ENCODE data around the gene GYS1.
"Not testable (repeated sequence)": the region's sequence is repeated elsewhere in the genome, so short reads cannot be mapped to it uniquely, and the experiment has no call there.

Gene GYS1

DNA sequence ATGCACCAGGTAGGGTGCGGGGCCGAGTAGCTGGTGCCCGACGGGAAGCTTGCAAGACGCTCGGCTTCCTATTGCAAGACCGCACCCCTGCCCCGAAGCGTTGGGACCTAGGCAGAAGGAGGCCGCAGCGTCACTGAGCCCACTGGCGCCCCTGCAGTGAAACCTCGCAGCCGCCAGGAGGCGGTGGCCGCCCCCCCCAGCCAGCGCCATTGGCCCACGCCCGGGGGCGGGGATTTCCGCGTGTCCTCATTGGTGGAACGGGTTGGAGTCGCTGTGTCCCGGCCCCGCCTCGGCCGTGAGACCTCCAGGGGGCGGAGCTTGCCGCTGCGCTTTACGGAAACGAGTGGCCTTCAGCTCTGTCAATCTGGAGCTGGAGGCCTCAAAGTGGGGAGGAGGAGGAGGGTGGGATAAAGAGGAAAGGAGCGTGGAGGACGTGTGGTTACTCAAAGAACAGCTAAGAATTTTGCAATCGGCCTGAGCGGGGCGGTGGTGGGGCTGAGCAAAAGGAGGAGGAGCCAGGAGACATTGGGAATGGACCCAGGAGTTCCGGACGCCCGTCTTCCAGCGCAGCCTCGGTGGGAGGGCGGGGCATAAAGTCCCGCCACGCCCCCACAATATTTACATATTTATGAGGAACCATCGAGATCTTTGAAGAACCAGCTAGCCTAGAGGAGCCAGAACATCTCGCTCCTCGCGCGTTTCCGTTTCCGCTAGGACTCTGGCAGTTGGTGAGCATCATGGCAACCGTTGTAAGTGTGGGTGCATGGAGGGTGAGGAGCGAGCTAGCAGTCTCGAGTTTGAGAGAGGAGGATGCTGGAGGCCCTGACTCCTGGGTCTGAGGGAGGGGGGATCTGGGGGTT is at the start of gene GYS1, which contains the start of gene RUVBL2:
Gene GYS1, minus strand, starts transcription at position 135 of the 860 bp plus-strand sequence. CDS start 197 bp downstream, outside the sequence.
Gene RUVBL2, plus strand, starts transcription at position 713 of the 860 bp plus-strand sequence. Its CDS starts 25 bp downstream, at position 738.
- peak; percentile 99 for DNase-seq (ENCODE audit: low read depth, low spot score)

DNA sequence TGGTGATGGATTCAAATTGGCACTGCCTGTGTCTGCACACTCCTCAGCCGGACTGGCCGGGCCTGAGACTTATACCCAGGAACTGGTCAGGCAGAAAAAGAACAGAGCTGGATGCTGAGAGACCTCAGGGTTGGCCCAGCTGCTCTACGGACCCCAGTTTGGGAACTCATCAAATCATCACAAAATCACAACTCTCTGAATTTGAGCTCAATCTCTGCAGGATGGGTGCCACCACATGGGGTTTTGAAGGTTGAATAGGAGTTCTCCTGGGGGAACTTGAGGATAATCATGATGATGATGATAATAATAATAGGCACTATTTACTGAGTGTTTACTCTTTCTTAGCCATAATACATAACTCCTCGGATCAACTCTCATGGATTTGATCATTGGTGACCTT is 49.6 kb upstream of the GYS1 start:
- DNase-seq (ENCODE audit: low read depth, low spot score) = not testable (repeated sequence)

DNA sequence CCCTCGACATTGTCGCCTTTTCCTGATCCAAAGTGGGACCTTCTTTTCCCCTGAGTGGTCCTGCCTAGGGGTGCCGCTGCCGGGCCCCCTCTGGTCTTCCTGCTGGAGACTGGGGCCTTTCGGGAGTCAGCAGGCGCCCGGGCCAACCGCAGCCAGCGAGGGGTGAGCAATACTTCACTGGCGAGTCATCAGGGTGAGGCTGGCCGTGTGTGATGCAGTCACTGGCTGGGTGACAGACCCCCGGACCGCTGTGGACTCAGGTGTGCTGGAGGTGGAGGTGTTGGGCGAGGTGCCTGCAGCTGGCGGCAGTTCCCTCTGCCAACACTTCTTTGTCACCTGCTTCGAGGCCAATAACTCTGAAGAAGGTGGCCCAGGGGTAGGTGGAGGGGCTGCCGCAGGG is 49.1 kb upstream of the GYS1 start:
- no peak for DNase-seq (ENCODE audit: low read depth, low spot score)

GRCh38 chr19:49039736-49040135 is 46.6 kb upstream of the GYS1 start:
- DNase-seq (ENCODE audit: low read depth, low spot score) = not testable (repeated sequence)

DNA sequence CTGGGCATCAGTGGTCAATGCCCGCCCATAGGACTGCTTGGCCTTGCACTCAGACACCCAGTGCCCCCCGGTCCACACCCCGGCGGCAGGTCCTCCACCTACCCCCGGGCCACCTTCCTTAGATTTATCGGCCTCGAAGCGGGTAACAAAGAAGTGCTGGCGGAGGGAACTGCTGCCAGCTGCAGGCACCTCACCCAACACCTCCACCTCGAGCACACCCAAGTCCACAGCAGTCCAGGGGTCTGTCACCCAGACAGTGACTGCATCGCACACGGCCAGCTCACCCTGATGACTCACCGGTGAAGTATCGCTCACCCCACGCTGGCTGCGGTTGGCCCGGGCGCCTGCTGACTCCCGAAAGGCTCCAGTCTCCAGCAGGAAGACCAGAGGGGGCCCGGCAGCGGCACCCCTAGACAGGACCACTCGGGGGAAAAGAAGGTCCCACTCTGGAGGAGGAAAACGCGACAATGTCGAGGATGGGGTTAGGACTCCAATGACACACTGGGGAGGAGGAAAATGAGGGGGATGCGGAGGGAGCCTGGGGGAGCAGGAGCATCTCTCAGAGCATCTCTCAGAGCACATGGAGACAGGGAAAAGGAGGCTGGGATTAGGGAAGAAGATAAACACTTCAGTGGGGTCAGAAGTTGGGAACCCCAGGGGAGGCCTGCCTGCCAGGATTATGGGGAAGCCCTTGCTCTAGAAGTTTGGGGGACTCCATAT is 45.6 kb upstream of the GYS1 start:
- not testable (repeated sequence) for DNase-seq (ENCODE audit: low read depth, low spot score)

- DNase-seq (ENCODE audit: low read depth, low spot score) = not testable (repeated sequence)
These were observed 45.0 kb upstream of the GYS1 start for GRCh38 chr19:49038111-49038510.

DNA sequence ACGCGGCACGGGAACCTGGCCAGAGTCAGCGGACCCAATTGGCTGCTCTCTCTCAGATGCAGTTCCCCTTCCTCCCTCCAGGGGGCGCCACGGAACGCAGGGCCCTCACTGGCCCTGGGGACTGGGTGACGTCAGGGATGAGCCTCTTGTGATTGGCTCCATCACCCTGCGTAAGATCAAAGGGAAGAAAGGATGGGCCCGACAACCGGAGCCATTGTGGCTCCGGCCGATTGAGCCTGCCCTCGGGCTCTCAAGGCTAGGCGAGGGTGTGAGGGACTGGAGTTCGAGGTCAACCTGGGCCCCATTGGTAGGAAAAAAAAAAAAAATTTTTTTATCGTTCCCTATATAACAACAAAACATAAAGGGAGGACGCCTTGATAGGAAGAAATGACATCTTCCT is 43.7 kb upstream of the GYS1 start, which contains the start of gene CGB1:
Gene CGB1, minus strand, starts transcription at position 81 of the 400 bp plus-strand sequence. CDS start 184 bp downstream, outside the sequence.
- DNase-seq (ENCODE audit: low read depth, low spot score) = not testable (repeated sequence)

- peak; percentile 8 for DNase-seq (ENCODE audit: low read depth, low spot score)
These were observed 38.7 kb upstream of the GYS1 start, which contains the start of gene CGB2 for GRCh38 chr19:49031642-49032301. Gene CGB2, plus strand, starts transcription at chr19:49031890. Its CDS starts 206 bp downstream, at chr19:49032096.

DNA sequence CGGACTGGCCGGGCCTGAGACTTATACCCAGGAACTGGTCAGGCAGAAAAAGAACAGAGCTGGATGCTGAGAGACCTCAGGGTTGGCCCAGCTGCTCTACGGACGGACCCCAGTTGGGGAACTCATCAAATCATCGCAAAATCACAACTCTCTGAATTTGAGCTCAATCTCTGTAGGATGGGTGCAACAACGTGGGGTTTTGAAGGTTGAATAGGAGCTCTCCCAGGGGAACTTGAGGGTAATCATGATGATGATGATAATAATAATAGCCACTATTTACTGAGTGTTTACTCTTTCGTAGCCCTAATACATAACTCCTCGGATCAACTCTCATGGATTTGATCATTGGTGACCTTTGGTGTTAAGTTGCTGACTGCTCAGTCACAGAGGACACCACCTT is 37.2 kb upstream of the GYS1 start:
- not testable (repeated sequence) for DNase-seq (ENCODE audit: low read depth, low spot score)

- DNase-seq (ENCODE audit: low read depth, low spot score) = not testable (repeated sequence)
These were observed 36.6 kb upstream of the GYS1 start for GRCh38 chr19:49029749-49030148.

DNA sequence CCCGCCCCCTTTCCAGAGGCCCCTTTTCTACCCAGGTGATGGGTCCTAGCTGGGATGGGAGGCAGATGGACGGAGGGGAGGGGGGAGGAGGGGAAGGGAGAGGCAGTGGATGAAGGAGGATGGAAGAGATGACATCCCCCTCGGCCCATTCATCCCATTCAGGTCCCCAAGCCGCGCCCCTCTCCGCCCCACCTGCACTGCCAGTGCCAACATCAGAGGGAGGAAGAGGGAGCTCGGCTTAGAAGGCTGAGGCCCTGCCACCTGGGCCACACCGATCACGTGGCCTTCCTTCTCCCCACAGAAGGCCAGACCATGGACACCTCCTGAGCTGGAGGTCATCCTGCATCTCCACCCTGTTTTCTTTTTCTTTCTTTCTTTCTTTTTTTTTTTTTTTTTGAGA is 35.6 kb upstream of the GYS1 start:
- DNase-seq (ENCODE audit: low read depth, low spot score) = not testable (repeated sequence)

GRCh38 chr19:49025599-49025998 is 32.5 kb upstream of the GYS1 start:
- not testable (repeated sequence) for DNase-seq (ENCODE audit: low read depth, low spot score)

- not testable (repeated sequence) for DNase-seq (ENCODE audit: low read depth, low spot score)
These were observed 32.0 kb upstream of the GYS1 start for GRCh38 chr19:49025088-49025487.

DNA sequence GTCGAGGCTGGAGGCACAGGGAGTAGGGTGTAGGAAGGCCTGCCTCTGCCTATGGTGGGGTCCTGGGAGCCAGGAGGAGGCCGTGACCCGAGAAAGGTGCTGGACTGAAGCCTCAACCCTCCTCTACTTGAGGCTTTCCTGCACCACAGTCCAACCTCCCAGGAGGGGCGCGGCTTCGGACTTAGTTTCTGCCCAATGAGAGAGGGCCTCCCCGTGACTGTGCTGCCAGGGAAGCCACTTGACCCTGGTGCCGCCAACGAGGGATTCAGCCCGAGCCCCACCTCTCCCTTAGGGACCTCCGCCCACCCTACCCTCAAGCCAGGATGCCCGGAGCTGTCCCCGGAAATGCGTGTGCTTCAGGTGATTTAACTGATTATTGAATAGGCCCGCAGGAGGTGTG is 31.1 kb upstream of the GYS1 start, which contains the start of gene CGB3:
Gene CGB3, minus strand, starts transcription at position 101 of the 400 bp plus-strand sequence. CDS start 362 bp downstream, outside the sequence.
- DNase-seq (ENCODE audit: low read depth, low spot score) = not testable (repeated sequence)

- DNase-seq (ENCODE audit: low read depth, low spot score) = no peak
These were observed 29.0 kb upstream of the GYS1 start for GRCh38 chr19:49022116-49022515.

DNA sequence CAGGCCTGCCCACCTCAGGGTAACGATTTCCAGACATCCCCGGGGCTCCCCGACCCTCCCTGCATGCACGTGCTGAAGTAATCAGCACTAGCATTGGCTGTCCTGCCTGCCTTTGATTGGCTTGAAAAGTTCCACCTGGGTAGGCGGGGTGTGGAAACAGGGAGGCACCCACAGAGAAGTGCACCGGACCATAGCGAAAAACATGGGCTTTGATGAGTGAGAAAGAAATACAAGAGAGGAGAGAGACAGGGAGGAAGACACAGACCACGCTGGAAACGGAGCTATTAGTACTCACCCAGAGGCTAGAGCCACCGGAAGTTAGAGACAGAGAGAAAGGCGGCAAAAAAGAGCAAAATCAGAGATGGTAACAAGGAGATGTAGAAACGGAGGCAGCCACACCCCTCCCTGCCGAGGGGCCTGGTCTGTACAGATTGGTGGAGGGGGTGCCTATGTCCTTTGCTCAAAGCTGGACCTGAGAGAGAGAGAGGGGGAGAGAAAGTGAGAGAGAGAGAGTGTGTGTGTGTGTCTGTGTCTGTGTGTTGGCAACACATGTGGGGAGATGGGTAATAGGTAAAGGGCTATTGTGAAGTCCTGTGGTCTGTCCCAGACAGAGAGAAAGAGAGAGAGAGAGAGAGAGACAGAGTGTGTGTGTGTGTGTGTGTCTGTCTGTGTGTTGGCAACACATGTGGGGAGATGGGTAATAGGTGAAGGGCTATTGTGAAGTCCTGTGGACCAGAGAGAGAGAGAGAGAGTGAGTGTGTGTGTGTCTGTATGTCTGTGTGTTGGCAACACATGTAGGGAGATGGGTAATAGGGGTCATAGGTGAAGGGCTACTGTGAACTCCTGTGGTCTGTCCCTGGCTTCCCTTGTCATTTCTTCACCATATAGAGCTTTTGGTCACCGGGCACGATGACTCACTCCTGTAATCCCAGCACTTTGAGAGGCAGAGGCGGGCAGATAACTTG is 28.1 kb upstream of the GYS1 start:
- DNase-seq (ENCODE audit: low read depth, low spot score) = no peak

GRCh38 chr19:49020342-49020741 is 27.2 kb upstream of the GYS1 start:
- no peak for DNase-seq (ENCODE audit: low read depth, low spot score)

DNA sequence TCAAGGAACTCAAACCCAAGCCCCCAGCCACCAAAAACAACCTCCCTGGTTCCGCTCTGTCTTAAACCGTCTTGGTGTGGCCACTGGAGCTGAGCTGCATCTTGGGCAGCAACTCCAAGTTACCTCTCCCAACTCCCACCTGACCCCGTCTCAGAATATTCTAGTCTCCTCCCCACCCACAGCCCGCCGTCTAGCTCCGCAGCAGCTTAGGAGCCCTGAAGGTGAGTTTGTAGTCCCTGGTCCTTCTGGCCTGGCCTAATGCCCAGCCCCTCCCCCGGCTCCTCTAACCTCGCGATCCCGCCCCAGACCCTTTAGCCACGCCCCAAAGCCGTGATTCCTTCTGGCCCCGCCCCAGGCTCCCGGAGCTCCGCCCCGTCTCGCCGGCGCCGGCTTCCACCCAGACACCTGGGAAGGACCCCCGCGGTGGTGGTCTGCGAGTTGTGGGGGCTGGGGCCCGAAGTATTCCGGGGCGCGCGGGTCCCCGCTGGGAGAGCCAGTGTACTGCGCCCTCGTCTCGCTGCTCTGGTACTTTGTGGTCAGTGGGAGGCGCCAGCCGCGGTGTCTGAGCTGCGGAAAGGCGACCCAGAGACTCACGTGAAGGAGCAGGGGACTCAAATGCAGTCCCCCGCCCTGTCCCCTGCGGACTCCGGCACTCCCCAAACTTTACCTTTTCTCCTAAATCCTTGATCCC is 26.3 kb upstream of the GYS1 start:
- DNase-seq (ENCODE audit: low read depth, low spot score) = peak; percentile 24

- DNase-seq (ENCODE audit: low read depth, low spot score) = not testable (repeated sequence)
These were observed 25.5 kb upstream of the GYS1 start for GRCh38 chr19:49018388-49019241.

Data from activated CD4-positive, CD25-positive, alpha-beta regulatory T cell treated with anti-CD3 and anti-CD28 coated beads, Interleukin-2, amount 50 U/mL, for 16 hours (primary cell).